Right atrium auricular region (tissue), 2 donors: ENCODE results near the gene RAB44. TPM values are rescaled to one million over a fixed set of nuclear protein-coding genes. Genes with fewer than 3 reads are reported as not detected.

Experiments
- DNase-seq: peaks from one replicate; pipeline ENCODE4 v3.0.0-alpha.2; 2019; ENCODE audit warnings: low spot score
- H3K27ac ChIP-seq, 2 donors: fragments of 200-600 bp; sonication (generic); 1 replicate in 1 of 2; 2 replicates in 1 of 2; pipeline ENCODE4 v1.5.1; 2016 to 2019
- H3K27me3 ChIP-seq, 2 donors: fragments of 200-600 bp; sonication (generic); one replicate each; pipeline versions ENCODE4 v1.5.1 to v1.6.0; 2017 to 2019
- H3K36me3 ChIP-seq: fragments of 200-600 bp; sonication (generic); one replicate; pipeline ENCODE4 v1.5.1; 2016
- H3K4me1 ChIP-seq, 2 donors: fragments of 200-600 bp; sonication (generic); one replicate each; pipeline versions ENCODE4 v1.5.1 to v1.6.0; 2017 to 2019
- H3K4me3 ChIP-seq, 2 donors: fragments of 200-600 bp; sonication (generic); 1 replicate in 1 of 2; 2 replicates in 1 of 2; pipeline ENCODE4 v1.5.1; 2017 to 2019; ENCODE audit warnings: mild to moderate bottlenecking in 1 of 2, moderate library complexity in 1 of 2
- H3K9me3 ChIP-seq, 2 donors: fragments of 200-600 bp; sonication (generic); one replicate each; pipeline ENCODE4 v1.5.1; 2019
- CTCF ChIP-seq, 2 donors: fragments of 200-600 bp; sonication (generic); IDR thresholded peaks; one replicate each; pipeline ENCODE4 v1.5.1; 2019; ENCODE audit warnings: antibody characterized with exemption in 2 of 2
- total RNA-seq, 2 donors: library from RNA; depleted of rRNA; stranded (reverse); fragments of >200 nt; gene quantifications; one replicate each; pipeline ENCODE4 v1.1.0, GENCODE V29; 2016

The RAB44 gene
- total RNA-seq, 2 donors from 2014 or later, result 0.12 TPM; not detected in 1

- Histone ChIP-seq H3K4me1 (no peaks in the 10 kb centered on the region), H3K27ac (no peak overlapping the region), H3K4me3 (no peak overlapping the region), H3K27me3 (no peaks in the 10 kb centered on the region), H3K36me3 (no peaks in the 10 kb centered on the region), H3K9me3 (no peaks in the 10 kb centered on the region)
- TF ChIP-seq CTCF (IDR thresholded peaks at IDR 0.05), result no peak
- no peak for DNase-seq
Observed at GRCh38 chr6:36700071-36700812, 2.6 kb downstream of the RAB44 start.

GRCh38 chr6:36700831-36701230, 3.2 kb downstream of the RAB44 start:
- no peaks in the 10 kb centered on the region for H3K27me3 ChIP-seq
- no peaks in the 10 kb centered on the region for H3K9me3 ChIP-seq
- no peaks in the 10 kb centered on the region for H3K36me3 ChIP-seq
- no peaks in the 10 kb centered on the region for H3K4me1 ChIP-seq
- no peak overlapping the region for H3K27ac ChIP-seq
- H3K4me3 ChIP-seq, result no peak overlapping the region
- no peak for DNase-seq
- TF ChIP-seq CTCF (IDR thresholded peaks at IDR 0.05), result no peak

GRCh38 chr6:36701401-36701991, 3.9 kb downstream of the RAB44 start:
- no peak overlapping the region for H3K27ac ChIP-seq
- no peak overlapping the region for H3K4me3 ChIP-seq
- DNase-seq, result no peak
- no peaks in the 10 kb centered on the region for H3K4me1 ChIP-seq
- H3K36me3 ChIP-seq, result no peaks in the 10 kb centered on the region
- no peaks in the 10 kb centered on the region for H3K27me3 ChIP-seq
- H3K9me3 ChIP-seq, result no peaks in the 10 kb centered on the region
- TF ChIP-seq CTCF (IDR thresholded peaks at IDR 0.05), result no peak

- no peaks in the 10 kb centered on the region for H3K4me1 ChIP-seq
- H3K27me3 ChIP-seq, result no peaks in the 10 kb centered on the region
- no peaks in the 10 kb centered on the region for H3K9me3 ChIP-seq
- no peaks in the 10 kb centered on the region for H3K36me3 ChIP-seq
- no peak overlapping the region for H3K4me3 ChIP-seq
- no peak for DNase-seq
- no peak overlapping the region for H3K27ac ChIP-seq
- TF ChIP-seq CTCF (IDR thresholded peaks at IDR 0.05), result no peak
Observed at GRCh38 chr6:36702656-36703055, 5.0 kb downstream of the RAB44 start.

- Histone ChIP-seq H3K9me3 (no peaks in the 10 kb centered on the region), H3K27ac (no peak overlapping the region), H3K4me3 (no peak overlapping the region), H3K36me3 (no peaks in the 10 kb centered on the region), H3K27me3 (no peaks in the 10 kb centered on the region), H3K4me1 (no peaks in the 10 kb centered on the region)
- no peak for TF ChIP-seq CTCF (IDR thresholded peaks at IDR 0.05)
- DNase-seq, result no peak
Observed at GRCh38 chr6:36703081-36703606, 5.5 kb downstream of the RAB44 start.
